Muscle of arm (tissue), 14 donors: ENCODE results near the gene FEZF2. TPM values are rescaled to one million over a fixed set of nuclear protein-coding genes. Genes with fewer than 3 reads are reported as not detected.

Source experiments
- DNase-seq: peaks from one replicate; pipeline ENCODE4 v3.0.0-alpha.2; 2013
- long read RNA-seq, 11 donors: transcript quantifications; one replicate each; lab custom pipeline, GENCODE V29; 2026
- polyA plus RNA-seq, 12 donors: library from polyadenylated mRNA; unstranded; fragments of 120-200 nt; gene quantifications; one replicate each; pipeline ENCODE4 v1.2.1, GENCODE V29; 2013; ENCODE audit not compliant: insufficient read length in 12 of 12

The FEZF2 gene
- not detected for polyA plus RNA-seq
- long read RNA-seq, donor 1 = 0 reads
- long read RNA-seq, donor 2 = 0 reads
- long read RNA-seq, donor 3 = 0 reads
- long read RNA-seq, donor 4 = 0 reads
- long read RNA-seq, donor 5 = 0 reads
- long read RNA-seq, donor 6 = 0 reads
- long read RNA-seq, donor 7 = 0 reads
- long read RNA-seq, donor 8 = 0 reads
- long read RNA-seq, donor 9 = 0 reads
- long read RNA-seq, donor 10 = 0 reads
- long read RNA-seq, donor 11 = 0 reads

DNA sequence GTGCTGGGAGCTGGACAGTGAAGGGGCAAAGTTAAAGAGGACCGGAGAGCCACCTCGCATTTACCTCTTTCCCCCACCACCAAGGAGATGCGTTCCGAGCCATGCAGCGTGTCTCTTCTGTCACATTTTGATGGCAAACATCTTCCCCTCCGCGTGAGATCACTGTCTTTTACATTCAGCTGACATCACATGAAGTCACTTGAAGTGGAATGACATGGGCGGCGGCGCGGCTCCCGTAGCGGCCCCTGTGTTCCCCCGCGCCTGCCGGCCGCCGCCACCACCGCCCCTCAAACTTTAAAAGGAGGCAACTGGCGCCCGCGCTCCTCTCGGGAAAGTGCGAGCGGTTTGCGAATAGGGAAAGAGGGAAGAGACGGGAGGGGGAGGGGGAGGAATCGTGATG lies at the start of gene FEZF2:
Gene FEZF2, minus strand, starts transcription at position 336 of the 400 bp plus-strand sequence. CDS start 682 bp downstream, outside the sequence.
- DNase-seq = no peak

DNA sequence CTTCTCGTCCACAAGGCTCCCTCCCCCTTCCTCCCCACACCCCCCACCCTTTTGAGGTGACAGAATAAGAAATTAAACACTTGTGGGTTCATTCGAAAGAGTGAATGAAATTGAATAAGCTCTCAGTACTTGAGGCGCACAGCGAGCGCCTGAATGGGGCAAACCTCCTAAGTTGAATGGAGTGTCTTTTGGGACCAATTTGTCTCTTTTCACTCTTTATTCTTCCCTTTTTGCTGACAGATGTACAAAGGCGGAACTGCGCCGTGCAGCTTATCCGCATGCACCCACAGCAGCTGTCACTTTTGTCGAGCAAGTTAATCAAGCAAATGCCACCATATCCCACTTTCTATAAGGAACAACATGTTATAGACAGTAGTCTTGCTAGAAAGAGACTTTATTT lies 47.9 kb upstream of the FEZF2 start:
- no peak for DNase-seq

DNA sequence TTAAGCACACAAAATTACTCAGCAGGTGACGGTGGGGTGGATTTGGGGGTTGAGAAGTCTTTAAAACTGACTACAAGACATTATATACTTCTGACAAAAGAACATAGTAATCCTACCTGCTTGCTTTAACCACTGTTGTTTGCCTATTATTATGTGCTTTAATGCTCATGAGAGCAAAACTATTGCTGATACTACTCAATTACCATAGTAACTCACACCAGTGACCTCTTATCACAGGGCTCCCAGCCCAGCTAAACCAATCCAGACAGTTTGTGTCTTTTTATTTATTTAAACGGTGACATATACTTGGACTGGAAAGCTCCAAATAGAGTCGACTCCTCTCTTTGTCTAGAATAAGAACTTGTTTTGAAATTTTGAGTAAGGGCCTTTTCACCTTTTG lies 42.8 kb upstream of the FEZF2 start:
- no peak for DNase-seq

DNA sequence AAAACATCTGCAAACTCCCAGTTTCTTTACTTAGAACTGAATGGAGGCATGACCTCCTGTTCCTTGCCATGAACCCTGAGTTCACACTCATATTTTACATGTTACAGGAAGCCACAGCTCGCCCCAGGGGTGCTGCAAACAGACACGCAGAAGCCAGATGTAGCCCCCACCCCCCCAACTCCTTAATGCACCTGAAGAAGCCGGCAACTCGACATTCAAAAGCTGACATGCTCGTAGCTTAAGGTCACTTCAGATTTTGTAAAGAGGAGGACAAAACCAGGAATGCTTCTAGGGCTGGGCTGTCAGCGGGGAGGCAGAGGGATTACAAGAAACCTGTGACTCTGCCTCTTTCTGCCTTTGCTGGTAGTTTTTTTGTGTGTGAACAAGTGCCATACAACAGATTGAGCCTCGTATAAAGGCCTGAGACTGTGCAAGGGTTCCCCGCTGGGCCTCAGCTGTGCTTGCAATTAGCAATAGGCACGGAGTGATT lies 42.0 kb upstream of the FEZF2 start:
- no peak for DNase-seq

DNA sequence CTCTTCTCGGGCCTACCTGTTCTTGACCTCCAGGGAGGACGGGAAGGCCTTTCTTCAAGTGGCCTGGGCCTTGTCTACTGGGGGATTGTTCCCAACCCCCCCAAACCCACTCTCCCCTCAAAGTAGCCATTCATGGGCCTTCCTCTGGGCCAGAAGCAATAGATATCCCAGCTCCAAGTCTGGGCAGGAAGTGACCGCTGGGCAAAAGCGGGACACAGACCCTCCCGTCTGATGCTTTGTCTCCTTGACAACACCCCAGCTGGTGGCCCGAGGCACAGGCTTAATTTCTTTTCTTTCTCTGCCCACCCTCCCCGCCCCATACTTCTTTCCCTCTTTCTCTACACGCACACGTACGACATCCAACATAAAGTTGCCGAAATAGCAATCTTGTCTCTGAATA lies 41.4 kb upstream of the FEZF2 start:
- no peak for DNase-seq

DNA sequence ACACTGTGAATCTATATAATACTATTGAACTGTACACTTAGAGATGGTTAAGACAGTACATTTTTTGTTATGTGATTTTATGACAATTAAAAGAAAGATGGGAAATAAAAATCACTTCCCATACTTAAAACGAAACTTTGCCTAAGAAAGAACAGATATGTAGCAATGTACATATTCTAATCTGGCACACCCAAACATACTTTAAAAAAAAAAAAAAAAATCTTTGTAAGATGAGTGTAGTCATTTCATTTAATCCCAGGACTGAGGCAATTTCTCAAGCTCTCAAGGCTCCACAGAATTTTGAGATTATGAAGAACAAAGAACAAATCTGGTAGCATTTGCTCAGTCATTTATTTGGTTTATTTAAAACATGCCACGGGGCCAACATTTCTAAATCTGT lies 40.3 kb upstream of the FEZF2 start:
- DNase-seq = no peak

DNA sequence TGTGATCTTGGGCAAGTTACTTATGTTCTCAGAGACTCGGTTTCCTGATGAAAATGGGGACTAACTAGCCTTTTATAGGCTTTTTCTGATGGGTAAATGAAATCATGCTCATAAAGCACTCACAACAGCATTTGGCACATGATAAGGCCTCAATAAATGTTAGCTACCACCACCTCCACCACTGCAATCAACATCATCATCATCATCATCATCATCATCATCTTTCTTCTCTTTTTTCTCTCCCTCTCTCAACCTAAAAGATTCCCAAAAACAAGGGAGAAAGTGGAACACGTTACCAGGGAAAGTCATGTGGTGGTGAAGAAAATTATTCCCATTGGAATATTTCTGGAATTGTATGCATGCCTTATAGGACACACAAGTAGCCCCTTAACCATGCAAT lies 33.6 kb upstream of the FEZF2 start:
- DNase-seq = no peak

DNA sequence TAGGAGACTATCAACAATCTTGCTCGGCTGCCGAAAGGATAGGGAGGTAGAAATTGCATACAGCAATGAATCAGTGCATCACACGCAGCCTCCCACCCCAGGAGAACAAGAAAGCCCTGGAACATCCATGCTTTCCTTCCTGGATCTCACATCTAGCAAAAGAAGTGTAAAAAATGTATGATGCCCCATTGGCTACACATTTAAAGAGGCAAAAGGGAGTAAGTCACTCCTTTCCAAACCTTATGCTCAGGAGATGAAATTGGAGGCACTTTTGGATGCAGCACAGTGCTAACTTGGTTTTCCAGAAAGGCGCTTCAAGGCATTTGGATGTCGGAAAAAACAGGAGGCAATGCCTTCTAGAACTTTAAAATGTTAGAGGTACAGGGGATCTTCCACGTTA lies 32.2 kb upstream of the FEZF2 start:
- DNase-seq = no peak

DNA sequence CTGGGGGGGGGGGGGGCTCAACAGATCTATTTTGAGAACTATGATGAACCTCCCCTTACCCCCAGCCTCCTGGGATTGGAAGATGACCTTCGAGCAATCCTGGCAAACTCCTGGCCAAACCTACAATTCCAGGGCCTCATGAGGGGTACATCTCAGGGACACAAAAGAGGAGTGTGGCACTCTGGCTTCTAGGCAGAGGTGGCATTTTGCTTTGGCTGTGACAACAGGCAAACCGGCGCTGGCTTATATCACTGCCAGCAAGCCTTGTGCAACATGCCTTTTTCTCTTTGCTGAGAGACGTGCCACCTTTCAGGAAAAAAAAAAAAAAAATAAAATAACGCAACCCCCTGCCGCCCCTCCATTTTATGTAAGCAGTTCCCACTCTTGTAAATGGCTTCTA lies 31.8 kb upstream of the FEZF2 start:
- DNase-seq = no peak

DNA sequence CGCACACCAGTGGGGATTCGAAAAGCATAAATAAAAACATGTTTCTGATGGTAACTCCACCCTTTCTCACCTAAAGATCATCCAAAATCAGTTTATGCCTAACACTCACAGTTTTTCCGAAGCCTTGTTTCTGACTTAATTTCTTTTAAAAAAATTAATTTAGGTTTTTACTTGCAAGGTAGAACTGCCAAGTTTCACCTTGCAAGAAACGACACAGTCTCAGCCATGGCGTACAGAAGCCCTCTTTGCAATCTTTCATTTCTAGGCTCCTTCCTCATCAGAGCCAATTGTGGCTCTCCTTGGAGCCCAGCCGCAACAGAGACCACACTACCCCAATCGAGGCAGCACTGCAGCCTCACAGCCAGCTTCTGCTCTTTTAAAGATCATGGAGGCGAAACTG lies 31.0 kb upstream of the FEZF2 start:
- no peak for DNase-seq

DNA sequence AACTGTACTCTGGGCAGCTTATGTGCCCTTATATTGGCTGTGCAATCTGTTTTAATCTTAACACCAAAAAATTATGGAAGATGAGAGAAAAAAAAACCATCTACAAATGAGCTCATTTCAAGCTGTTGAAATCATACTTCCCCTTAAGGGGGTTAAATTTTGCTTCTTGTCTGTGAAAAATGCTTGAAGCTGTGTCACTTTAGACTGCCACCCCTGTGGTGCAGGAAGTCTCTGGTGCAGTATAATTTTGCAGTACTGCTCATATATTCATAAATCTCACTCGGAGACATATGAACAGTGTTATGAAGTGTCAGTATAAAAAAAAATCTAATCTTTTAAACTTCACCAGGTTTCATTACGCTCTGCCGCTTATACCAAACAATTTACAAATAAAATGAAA lies 30.4 kb upstream of the FEZF2 start:
- DNase-seq = no peak

DNA sequence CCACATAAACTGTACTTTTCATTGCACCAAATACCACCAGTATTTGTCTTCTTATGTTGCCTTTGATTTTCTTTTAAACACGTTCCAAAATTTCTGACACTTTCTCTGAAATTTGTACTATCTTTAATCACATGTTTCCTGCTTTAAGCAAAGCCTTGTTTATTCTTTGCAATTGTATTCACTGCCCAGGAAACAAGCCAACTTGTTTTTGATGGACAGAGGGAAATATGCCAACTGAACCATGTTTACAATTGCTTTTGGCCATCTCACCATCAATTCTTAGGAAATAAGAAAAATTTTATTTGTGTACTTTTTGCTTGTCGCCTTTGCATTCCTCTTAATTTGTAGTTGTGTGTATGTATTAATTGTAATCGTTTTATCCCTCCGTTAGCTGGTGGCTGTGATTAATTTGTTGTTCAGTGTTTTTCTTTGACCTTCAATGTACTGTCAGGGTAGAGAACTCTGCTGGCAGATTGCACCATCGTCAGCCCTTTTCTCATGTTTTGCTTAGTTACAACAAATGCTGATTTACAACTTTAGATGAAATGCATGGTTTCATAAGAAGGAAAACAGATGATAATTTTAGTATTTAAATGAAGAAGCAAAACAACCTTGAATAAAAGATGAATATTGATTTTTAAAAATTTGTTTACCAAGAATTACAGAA lies 19.4 kb upstream of the FEZF2 start:
- DNase-seq = no peak

DNA sequence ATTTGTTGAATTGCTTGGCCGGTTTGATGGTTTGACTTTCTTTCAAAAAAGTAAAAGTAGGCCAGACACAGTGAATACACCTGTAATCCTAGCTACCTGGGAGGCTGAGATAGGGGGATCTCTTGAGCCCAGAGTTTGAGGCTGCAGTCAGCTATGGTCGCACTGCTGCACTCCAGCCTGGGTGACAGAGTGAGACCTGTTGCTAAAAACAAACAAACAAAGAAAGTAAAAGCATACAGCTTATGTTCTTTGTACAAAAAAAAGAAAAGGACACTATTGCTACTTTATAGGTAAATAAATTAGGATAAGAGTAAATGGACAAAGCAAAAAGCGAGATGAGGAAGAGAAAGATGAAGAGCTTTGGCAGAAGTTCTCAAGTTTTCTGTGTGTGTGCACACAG lies 13.9 kb upstream of the FEZF2 start:
- no peak for DNase-seq

DNA sequence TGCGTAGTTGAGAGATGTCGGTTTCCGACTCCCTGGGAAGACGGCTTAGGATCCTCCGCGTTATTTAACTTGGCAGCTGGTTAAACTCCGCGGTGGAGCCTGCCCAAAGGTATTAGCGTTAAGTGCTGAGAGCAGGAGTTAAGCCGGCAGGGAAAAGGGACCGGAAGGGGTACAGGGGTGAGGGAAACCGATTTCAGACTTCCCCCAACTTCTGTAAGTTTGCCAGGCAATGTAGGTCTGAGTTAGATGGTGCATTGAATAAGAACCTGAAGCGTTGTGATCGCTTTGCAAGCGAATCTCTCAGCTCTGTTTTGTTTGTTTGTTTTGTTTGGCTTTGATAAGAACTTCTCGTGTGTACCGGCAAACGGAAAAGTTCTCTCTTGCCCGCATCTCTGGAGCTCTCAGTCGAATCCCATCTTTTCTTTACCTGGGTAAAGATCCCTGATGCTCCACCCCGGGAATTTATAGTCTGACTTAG lies 6.0 kb upstream of the FEZF2 start:
- DNase-seq = no peak

DNA sequence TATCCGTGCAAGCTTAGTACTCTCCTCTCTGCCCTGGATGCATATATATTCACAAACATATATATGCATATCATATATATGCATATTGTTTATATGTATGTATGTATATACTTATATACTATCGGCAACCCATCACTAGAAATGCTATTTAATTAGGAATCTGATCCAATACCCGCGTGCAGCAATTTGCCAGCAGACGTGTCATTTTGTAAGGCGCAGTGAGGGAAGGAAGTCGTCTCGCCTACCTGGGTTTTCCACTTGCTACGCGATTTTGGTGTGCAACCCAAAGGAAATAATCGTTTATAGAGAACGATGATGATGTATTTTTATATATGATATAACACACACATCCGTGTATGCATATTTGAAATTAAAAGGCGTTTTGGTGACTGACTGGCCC lies 5.6 kb upstream of the FEZF2 start:
- no peak for DNase-seq

DNA sequence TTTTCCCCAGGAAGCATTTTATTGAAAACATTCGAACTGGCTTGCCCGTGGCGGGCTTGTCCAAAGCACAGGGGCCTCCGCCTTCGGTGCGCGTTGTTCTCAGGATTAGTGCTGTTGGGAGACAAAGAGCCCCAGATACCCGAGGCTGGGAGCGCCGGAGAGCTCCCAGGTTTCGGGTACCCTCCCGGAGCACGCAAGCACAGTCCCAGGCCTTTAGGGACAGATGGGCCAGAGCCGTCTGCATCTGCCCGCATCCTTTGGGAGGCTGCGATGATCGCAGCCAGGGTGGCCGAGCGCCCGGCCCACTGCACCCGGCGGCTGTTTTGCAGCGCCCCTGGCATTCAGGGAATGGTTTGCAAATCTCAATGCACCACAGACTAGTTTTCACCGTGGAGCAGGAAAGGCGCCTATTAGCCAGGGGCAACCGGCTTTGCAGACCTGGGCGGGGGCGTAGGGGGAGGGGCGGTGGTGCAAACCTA lies 5.0 kb upstream of the FEZF2 start:
- no peak for DNase-seq

DNA sequence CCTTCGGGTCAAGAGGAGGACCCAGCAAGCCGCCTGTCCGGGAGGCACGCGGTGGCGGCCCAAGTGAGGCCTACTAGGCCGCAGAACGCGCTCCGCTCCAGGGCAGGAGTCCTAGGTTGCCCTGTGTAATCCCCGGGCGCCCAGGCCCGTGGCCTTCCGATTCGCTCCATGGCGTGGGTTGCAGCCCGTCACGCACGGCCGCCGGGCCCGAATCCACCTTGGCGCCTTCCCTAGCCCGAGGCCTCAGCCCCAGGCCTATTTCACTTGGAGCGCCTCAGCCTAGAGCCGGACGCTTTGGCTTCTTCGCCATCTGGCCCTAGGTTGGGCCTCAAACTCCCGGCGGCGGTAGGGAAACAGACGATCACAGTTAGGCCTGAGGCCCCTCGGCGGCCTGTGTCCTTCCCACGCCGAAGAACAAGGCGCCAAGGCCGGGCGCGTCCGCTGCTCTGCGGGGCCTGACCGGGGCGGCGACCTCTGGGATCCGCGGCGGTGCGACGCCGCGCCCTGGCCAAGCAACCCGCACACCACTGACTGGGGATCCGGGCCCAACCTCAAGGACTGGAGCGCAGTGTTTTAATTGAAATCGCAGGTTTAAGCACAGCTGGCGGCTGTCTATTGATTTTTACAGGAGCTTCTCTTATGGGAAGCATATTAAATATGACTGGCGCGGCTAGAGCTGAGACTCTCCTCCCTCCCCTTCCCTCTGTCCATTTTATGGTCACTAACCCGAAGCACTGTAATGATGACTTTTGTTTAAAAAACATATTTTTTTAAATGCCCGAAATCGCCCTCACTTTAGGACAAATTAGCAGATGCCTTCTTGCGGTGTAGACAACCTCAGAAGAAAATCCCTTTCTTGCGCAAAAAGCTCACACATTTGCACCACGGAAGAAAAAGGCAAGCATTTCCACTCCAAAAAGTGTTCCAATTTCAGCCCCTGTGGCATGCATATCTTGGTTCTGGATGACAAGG lies 3.8 kb upstream of the FEZF2 start:
- no peak for DNase-seq

DNA sequence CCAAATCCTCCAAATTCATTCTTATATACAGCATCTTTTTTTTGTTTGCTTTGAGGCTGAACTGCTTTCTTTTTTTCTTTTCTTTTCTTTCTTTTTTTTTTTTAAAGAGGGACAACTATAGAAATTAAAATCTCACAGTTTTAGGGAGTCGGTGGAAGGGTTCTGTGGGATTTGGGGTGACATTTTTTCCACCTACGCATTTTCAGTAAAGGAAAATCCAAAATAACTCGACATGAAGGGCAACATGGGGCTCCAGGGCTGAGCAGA lies 3.0 kb upstream of the FEZF2 start:
- DNase-seq = no peak

DNA sequence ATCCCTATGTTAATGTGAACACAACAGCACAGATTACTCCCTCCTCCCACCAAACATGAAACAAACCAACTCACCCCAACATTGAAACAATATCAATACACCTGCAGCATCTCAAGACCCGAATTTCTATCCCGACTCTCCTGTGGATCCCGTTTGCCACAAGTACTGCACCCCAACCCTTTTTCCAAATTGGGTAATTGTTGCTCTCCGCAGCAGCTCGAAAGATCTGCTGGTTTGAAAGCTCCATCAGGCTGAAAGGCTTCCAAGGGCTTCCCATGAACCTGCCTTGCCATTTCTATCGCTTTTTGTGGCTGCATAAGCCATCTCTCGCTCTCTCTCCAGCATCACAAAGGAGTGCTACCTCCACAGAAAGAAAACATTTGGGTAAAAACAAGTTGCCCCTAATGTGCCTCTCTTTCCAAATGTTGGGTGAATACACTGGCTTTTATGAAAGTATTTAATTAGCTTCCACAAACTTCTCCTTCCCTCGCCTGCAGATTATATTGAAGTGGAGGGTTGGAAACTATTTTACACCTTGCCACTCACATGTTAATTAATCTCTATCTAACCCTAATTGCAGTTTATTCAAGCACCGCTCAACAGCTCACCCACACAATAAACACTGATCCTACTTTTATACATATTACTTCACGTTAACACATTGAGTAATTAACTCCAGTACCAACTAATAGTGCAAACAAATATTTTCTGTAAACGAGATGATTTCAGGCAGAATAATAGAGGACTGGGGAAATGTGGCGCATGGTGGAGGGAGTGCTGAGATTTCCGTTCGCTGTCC lies 2.5 kb upstream of the FEZF2 start:
- no peak for DNase-seq

DNA sequence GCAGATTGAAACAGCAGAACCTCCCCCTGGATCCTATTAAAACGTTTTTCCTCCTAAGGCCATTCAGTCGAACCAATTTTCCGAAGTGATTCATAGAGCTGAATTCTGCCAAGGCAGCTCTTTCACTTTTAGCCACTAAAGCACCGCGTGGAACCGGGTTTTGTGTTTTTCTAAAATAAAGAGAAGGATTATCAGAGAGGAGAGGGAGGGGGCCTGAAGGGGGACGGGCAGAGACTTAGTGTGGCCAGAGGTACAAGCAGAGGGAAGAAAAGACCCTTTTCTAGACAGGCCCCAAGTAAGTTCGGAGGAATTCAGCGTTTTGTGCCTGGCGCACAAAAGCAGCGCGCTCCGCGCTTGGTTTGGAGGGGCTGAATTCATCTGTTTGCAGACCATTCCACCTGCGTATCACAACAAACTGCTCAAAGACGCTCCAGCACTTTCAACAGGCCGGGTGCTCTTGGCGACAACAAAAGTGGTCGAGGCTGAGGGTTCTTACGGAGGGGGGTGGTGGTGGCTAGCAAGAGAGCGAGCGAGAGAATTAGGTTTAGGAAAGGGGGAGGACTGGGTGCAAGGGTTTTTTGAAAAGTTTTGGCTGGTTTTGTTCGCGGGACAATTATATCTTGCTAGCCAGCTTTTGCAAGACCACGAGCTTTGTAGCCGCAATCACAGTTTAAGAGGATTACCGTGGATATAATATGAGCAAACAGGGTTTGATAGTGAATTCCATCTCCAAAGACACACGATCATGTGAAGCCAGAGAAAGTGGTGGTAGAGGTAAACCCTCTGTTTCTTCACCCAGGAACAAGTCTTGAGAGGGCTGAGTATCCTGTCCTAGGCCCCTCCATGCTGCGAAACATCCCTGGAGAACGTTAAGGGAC lies 1.2 kb upstream of the FEZF2 start:
- DNase-seq = no peak
